Femur (tissue), 1 donor: ENCODE data around the gene MAP7D3.
"Not testable (repeated sequence)": the region's sequence is repeated elsewhere in the genome, so short reads cannot be mapped to it uniquely, and the experiment has no call there.

ENCODE experiments used
- DNase-seq: peaks from one replicate; pipeline ENCODE4 v3.0.0-alpha.2; 2017

MAP7D3 gene, protein sequence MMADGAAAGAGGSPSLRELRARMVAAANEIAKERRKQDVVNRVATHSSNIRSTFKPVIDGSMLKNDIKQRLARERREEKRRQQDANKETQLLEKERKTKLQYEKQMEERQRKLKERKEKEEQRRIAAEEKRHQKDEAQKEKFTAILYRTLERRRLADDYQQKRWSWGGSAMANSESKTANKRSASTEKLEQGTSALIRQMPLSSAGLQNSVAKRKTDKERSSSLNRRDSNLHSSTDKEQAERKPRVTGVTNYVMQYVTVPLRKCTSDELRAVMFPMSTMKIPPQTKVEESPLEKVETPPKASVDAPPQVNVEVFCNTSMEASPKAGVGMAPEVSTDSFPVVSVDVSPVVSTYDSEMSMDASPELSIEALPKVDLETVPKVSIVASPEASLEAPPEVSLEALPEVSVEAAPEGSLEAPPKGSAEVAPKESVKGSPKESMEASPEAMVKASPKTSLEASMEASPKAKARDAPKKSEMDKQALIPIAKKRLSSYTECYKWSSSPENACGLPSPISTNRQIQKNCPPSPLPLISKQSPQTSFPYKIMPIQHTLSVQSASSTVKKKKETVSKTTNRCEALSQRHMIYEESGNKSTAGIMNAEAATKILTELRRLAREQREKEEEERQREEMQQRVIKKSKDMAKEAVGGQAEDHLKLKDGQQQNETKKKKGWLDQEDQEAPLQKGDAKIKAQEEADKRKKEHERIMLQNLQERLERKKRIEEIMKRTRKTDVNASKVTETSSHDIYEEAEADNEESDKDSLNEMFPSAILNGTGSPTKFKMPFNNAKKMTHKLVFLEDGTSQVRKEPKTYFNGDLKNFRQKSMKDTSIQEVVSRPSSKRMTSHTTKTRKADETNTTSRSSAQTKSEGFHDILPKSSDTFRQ

DNA sequence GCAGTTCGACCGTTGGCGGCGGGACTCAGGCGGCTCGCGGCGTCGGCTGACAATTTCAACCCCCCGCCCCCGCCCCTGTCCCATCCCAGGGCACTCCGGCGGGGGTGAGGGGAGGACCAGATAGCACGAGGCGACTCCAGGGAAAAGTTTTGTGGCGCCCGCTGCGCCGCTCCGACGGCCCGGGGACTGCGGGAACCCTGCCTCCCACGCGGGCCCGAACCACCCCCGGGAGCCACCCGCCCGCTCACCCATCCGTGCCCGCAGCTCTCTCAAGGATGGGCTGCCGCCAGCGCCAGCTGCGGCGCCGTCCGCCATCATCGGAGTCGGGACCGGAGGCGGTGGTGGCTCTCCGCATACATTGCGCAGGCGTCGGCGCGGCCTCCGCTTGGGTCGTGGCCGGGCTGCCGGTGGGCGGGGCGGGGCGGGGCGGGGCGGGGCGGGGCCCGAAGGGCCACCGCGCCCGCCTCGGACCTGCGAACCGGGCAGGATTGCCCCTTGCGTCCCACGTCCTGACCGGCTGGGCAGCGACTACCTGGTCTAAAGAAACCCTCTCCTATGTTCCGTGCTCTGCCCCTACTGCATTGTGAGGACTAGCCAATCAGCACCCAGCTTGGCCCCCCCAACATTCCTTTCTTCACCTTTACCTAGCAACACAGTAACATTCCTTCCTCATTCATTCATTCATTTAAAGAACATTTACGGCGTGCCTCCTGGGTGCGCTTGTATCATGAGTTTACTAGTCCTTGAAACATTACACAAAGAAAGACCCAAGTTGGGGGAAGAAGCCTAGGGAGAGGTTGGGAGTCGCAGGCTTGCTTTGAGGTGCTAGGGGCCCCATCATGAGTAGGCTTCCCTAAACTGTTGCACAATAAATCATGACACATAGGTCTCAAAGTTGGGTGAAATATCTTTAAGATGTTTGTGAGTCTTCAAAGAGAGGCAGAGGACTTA lies at the start of gene MAP7D3:
Gene MAP7D3, minus strand, starts transcription at position 360 of the 951 bp plus-strand sequence. Its CDS starts 42 bp downstream, at position 318.
- DNase-seq, result peak; percentile 67

DNA sequence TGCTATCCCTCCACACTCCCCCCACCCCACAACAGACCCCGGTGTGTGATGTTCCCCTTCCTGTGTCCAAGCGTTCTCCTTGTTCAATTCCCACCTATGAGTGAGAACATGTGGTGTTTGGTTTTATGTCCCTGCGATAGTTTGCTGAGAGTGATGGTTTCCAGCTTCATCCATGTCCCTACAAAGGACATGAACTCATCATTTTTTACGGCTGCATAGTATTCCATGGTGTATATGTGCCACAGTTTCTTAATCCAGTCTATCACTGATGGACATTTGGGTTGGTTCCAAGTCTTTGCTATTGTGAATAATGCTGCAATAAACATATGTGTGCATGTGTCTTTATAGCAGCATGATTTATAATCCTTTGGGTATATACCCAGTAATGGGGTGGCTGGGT lies 49.5 kb upstream of the MAP7D3 start, which contains the start of gene ADGRG4:
Gene ADGRG4, plus strand, starts transcription at position 243 of the 400 bp plus-strand sequence. CDS start 7,815 bp downstream, outside the sequence.
- not testable (repeated sequence) for DNase-seq

DNA sequence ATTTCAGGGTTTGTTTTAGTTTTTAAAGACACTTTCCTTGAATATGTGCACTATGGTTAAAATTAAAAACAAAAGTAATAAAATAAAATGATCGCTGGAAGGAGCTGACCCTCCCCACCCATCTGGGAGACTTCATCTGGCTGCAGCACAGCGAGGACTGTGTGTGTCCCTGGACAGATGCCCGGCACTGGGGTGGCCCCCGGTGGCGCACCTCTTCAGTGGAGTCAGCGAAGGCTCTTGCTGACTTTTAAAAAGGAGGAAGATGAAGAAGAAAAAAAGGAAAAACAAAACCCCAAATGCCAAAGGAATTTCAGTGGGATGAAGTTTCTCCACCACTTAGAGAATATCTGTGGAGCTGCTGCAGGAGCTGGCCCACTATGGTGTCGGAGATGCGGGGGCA lies 44.2 kb upstream of the MAP7D3 start:
- DNase-seq, result no peak

DNA sequence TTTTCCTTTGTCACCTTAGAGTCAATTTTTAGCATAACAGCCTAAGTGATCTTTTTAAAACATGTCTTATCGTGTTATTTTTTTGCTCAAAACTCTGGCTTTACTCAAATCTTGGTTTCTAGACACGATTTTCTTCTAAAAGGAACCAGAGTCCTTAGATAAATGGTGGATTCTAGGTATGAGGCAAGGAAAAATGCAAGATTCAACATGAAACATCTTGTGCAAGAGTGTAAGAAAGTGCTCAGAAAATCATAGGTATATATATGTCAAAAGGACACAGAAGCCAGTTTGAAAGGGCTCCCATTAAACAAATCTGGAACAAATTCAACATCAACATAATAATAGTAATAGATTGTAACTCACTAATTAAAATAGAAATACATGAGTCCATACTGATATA lies 41.5 kb upstream of the MAP7D3 start:
- no peak for DNase-seq

DNA sequence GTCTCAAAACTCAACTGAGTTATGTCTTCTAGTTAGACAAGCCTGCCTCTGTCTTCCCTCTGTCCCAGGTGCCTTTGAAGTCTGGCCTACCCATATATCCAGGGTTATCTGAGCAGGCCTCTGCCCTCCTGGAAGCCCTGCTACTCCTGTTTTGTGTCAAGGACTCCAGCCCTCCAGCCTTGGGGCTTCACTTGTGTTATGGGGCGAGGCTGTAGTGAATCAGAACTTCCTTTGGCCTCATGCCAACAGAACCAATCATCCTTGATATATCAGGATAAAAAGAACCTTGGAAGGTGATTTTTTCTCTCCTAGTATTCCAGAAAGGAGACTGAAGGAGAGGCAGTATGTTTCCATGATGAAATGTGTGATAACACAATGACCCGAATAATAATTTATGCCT lies 40.6 kb upstream of the MAP7D3 start:
- no peak for DNase-seq

DNA sequence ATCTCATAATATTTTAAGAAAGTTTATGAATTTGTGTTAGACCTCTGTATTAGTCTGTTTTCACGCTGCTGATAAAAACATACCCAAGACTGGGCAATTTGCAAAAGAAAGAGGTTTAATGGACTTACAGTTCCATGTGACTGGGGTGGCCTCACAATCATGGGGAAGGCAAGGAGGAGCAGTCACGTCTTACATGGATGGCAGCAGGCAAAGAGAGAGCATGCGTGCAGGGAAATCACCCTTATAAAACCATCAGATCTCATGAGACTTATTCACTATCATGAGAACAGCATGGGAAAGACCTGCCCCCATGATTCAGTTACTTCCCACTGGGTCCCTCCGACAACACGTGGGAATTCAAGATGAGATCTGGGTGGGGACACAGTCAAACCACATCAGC lies 35.2 kb upstream of the MAP7D3 start:
- DNase-seq, result not testable (repeated sequence)

DNA sequence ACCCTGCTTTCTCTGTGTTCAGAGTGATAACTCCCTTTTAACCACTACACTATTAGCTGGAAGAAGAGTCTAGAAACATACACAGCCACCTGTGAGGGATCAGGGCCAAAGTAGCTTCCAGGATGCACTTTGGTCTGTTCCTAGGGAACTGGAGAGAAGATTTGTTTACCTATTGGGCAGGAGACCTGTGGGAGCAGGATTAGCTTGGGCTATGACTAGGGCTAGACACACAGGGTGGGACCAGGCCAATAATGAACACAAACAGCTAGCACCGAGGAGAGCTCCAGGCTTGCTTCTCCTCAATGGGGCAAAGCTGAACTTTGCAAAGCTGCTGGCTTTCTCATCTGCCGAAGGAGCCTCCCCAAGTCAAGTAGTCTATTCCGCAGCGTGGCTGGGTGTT lies 24.4 kb upstream of the MAP7D3 start:
- DNase-seq, result no peak

DNA sequence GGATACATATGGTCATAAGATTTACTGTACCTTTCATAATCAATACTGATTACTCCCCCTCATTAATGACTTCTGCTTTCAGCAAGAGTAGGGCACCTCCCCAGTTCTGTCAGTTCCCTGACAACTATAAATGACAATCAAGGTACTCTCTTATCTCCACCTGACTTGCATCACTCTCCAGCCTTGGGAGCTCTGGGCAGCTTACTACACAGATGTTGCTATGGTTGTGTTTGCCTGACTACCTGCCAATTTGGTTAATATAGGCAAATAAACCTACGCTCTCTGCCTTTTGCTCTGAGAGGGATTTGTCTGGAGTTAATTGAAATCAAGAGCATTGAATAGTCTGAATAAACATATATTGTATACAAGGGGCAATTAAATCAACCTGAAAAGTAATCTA lies 22.8 kb upstream of the MAP7D3 start:
- no peak for DNase-seq

DNA sequence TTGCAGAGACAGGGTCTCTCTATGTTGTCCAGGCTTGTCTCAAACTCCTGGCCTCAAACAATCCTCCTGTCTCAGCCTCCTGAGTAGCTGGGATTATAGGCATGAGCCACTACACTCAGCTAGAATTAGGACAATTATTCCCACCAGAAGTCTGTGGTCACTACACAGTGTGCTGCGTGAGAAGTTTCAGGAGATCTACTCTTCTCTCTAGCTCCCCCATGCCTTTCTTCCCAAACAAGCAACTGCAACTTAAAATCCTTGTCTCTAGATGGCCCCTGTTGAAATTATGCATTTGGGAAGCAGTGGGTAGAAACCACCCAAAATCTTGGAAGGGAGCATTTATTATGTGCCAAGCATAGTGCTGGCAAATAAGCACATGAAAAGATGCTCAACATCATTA lies 21.1 kb upstream of the MAP7D3 start:
- no peak for DNase-seq

DNA sequence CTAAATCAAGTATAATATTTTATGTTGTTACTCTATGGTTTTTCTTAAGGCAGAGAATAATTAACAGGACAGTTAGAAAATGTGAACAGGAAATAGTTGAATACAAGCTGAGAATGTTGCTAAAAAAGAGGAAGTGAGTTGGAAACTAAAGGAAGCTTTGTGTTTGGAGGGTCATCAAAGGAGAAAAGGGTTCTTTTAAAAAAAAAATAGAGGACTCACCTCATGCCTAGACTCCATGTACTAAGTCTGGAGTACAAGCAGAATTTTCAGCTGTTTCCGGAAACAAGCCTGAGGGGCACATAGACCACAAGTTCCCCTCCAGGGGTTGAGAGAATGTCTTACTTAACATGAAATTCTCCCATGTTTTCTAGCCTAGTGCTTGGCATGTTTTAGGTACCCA lies 20.1 kb upstream of the MAP7D3 start:
- DNase-seq, result no peak

DNA sequence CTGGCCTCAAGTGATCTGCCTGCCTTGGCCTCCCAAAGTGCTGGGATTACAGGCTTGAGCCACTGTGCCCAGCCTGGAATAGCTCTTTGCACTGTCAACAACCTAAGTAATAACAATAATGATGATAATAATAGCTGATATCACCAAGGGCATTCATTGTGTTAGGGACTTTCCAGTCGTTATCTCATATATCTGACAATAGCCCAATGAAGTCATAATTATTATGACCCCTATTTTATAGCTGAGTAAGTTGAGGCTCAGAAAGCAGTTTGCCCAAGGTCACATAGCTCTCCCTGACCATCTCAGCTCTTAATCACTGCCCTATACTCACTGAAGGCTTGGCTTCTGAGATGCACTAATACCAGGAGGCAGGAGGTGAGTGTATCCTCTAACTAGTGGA lies 18.7 kb upstream of the MAP7D3 start:
- no peak for DNase-seq

DNA sequence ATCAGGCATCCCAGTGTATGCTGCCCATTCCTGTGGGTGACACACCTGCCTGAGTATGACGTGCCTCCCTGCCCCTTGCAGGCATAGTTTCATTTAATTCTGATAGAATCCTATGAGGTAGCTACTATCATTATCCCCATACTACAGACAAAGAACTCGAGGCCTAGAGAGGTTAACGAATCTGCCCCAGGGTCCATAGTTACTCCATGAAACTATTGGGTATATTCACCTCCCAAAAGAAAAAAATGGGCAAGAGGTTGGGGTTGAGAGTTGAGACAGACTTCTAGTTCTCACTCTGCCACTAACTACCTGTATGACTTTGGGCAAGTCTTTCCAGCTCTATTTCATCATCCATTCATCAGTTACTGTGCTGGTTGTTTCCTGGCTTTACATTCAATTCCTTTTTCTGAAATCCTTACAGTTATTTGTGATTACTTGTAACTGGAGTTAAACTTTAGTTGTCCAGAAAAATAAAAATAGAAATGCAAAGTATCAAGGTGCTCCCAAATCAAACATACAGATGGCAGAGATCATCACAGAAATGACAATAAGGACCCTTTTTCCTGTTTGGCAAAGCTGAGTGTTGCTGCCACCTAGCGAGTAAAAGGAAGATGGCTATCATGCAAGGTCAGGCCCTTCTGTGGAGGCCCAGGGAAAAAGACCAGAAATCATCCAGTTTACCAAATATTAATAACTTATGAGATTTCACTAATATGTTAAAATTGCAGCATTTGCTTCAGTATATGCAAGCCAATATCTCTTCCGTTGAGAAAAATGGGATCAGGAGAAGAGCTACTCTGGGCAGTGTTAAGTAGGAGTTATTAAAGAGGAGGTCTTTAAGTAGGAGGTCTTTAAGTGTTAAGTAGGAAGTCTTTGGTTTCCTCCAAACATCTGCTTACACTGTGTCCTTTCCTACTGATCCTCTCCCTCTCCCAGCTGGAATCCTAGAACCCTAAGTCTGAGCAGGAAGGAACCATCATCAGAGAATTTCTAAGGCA lies 17.1 kb upstream of the MAP7D3 start:
- DNase-seq, result peak; percentile 51

DNA sequence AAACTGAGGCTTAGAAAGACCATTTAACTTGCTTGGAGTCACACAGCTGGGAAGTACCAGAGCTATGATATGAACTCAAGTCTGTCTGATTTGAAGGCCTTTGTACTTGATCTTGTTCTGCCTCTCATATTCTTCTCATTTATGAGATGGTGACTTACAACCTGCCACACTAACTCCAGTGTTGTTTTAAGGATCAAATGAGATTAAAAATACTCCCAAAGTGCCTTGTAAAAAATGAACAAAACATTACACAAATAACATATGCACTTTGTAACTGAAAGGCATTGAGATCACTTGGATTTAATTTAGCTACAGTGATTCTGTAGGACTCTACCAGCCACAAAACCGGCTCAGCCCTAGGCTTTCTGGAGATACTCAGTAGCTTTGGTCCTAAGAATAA lies 15.6 kb upstream of the MAP7D3 start:
- DNase-seq, result no peak

DNA sequence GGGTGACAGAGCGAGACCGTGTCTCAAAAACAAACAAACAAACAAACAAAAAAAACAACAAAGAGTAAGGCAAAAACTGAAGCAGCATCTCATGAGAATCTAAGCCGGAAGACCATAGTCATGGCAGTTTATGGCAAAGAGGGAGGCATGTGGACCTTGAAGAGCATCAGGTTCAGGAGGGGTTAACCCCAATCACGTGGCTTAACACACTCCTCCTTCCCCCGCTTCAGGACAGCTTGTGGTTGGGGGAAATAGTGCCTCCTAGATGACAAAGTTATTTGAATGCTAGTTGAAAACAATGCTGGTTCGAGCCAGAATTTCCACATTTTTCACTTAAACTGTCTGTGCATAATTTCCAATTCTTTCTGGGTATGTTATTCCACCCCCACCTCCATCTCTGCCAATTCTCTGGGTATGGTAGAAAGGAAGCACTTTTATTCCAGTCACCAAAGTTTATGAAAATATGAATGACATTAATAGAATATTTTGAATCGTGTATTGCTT lies 11.7 kb upstream of the MAP7D3 start:
- DNase-seq, result no peak

DNA sequence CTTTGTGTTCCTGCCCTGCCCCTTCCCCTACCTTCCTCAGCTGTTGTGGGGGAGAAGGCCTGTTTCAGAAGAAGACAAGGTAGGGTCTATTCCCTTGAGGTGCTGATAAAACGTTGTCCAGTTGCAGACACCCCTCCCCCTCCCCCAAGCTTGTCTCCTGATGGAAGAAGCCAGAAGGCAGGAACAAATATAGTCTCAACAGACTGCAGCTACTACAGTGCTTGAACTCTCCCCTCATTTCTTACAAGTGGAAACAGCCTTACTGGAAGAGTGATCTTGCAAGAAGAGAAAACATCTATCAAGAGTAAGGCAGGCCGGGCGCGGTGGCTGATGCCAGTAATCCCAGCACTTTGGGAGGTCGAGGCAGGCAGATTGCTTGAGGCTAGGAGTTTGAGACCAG lies 11.0 kb upstream of the MAP7D3 start:
- DNase-seq, result no peak

DNA sequence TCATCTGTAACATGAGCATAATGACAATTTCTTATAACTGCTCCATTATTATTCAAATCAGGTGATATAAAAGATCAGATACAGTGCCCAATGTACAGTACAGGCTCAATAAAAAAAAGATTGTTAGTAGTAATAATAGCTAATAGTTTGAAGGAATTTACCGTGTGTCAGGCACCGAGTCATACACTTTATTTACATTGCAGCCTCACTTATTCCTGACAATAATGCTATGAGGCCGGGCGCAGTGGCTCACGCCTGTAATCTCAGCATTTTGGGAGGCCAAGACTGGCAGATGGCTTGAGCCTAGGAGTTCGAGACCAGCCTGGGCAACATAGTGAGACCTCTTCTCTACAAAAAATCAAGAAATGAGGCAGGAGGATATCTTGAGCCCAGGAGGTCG lies 10.1 kb upstream of the MAP7D3 start:
- DNase-seq, result no peak

DNA sequence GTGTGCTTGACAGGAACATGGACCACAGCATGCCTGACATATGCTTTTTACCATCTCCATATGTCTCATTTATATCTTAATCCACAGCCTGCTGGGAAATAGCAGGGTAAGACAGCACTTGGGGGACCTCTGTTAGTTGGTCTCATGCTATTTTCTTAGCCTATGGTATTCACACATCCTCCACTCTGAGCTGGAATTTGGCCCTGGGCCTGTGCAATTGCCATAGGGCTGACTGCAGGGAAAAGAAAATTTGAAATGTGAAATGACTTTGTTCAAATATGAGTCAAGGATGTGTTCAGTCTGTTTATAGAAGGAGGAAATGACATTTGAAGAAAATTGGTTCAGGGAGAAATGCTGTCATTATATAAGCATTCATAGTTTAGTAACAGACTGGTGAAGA lies 9.6 kb upstream of the MAP7D3 start:
- peak; percentile 59 for DNase-seq

DNA sequence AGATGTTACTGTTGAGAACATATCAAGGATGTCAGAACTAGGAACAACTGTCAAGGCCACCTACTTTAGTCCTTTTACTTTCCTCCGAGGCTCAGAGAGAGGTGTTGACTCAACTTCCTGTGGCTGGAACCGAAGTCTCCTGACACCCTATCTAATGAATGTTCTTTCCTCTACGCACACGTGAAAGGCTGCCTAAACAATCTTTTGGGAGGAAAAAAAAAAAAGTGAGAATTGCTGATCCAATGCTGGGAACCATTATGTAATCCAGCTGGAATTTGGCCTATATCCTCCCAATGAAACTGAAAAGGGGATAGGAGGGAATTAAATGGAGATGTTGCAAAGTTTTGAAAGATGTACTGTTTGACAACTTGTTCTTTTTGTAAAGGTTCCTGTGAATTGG lies 8.3 kb upstream of the MAP7D3 start:
- DNase-seq, result peak; percentile 26

DNA sequence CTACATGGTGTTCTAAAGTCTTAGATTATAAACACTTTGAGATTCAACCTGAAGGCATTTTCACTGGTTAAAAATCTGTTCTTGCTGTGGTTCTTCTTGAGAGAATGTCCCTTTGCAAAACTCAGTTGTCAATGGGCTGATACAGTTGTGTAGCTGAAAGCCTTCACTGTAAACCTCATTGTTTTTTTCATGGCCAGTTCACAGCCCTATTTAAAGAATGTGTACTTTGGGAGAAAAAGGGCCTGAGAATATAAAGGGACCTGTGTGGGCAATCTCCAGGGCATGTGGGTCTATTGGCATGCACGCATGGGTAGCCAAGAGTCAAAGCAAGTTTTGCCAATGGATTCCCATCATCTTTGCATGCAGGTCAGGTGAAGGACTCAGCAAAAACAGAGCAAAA lies 7.8 kb upstream of the MAP7D3 start:
- DNase-seq, result no peak

DNA sequence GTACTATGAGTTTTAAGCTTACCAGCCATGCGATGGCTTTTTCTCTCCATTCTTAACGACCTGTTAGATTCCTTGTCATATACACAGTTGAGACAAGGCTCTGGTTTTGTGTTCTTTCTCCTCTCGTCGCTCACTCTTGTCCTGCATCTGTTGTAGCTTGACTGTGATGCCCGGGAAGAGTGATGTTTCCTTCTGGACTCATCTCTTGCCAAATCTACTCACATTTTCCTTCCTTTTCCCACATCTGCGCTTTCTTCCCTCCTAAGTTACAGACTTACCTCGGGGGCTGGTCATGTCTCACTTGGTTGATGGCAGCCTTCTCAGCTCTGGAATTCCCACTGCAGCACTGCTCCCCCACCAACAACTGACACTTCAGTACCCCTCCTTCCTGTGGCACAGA lies 4.8 kb upstream of the MAP7D3 start:
- no peak for DNase-seq

DNA sequence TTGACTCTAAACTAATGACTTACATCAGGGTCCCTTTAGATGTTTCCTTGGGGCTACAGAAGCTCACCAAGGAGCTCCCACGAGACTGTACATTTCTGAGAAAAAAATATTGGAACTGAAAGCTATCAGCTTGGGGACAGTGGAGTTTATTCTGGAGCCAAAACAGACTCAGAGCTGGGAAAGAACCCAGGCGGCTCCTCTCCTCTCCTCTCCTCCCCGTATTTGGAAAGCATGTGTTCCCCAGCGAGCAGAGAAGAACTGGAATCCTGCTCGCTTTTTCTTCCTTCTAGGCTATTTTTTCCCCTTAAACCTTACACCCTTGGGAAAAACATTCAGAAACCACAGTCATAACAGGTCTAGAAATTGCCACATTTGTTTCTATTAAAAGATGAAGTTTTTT lies 4.3 kb upstream of the MAP7D3 start:
- DNase-seq, result no peak
